NOMO-1 (cell line): Measurements from ENCODE around the gene RHCE.
"Not testable (repeated sequence)": the region's sequence is repeated elsewhere in the genome, so short reads cannot be mapped to it uniquely, and the experiment has no call there.

Experiments used
- DNase-seq, 2 experiments: peaks; one replicate each; lab custom pipeline; 2025; ENCODE audit not compliant: unreplicated experiment in 2 of 2; lab: John Stamatoyannopoulos, UW

RHCE gene

GRCh38 chr1:25433389-25434186, 13.0 kb upstream of the RHCE start:
- DNase-seq = no peak

- DNase-seq = no peak
These were observed 12.2 kb upstream of the RHCE start for GRCh38 chr1:25432749-25433388.

DNA sequence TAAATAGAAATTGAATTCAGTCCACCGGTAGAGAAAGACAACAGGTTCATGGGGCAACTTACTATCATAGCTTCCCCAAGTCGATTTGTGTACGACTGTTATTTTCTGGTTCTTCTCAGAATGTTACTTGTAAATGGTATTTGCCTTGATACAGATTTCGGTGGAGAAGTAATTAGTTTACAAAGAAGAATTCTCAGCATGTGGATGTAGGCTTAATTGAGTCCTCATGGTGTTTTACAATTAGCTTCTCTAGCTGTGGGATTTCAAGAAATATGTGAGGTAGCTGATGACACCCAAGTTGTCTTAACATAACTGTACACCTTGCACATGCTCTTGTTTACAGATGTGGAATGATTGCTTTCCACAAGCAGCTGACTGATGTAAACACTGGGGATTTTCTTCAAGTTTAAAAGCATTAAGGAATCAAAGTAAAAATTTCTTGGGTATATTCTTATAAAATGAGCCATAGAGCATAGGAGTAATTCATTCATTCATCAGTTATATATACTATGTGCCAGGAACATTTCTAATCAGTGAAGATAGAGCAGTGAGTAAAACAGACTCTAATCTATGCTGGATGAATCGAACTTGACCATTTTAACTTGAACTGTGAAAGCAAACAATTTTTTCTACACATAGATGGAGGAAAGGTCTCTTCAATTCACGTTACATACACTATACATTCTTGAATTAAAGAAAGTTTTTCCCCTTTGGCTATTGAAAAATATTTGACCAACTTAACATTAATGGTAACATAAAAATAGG, 11.5 kb upstream of the RHCE start:
- no peak for DNase-seq

DNA sequence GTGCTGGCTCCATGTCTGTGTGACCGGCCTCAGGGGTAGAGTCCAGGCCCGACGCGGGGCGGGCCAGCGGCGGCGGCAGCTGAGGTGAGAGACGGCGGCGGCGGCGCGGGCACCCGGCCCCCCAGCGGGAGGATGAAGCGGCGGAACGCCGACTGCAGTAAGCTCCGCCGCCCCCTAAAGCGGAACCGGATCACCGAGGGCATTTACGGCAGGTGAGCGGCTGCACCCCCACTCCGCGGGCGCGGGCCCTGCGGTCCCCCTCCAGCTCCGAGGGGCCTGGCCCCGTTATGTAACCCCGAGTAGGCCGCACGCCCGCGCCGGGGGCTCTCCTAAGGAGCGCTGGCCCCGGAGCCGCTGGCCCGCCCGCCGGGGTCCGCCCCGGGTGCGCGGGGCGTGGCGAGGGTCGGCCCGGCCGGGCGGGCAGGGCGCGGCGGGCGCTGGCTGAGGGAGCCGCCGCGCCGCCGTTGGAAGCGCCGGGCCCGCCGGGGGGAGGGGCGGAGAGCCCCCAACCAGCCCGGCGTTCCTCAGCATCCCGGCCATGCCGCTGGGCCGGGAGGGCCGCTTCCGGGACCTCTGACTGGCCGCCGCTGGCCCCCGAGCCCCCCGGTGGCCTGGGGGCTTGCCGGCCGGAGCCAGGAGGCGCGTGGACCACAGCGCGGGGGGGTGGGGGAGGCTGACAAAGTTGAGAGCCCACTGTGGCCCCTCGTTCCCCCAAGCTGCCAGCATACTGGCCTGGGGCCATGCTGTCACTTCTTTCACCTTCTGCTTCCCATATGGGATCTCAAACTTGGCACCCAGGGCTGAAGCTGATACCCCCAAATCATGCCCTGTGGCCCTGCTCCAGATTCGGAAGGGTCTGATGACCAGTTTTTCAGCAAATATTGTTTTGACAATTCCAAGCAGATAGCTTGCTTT, 10.6 kb upstream of the RHCE start:
- peak; percentile 69 to 70 for DNase-seq

GRCh38 chr1:25430073-25430966, 9.7 kb upstream of the RHCE start, which contains the start of gene MACO1:
Gene MACO1 (plus strand): TSS chr1:25430897. CDS start chr1:25431099, 202 bp downstream.
- DNase-seq = peak; percentile 93 to 98

DNA sequence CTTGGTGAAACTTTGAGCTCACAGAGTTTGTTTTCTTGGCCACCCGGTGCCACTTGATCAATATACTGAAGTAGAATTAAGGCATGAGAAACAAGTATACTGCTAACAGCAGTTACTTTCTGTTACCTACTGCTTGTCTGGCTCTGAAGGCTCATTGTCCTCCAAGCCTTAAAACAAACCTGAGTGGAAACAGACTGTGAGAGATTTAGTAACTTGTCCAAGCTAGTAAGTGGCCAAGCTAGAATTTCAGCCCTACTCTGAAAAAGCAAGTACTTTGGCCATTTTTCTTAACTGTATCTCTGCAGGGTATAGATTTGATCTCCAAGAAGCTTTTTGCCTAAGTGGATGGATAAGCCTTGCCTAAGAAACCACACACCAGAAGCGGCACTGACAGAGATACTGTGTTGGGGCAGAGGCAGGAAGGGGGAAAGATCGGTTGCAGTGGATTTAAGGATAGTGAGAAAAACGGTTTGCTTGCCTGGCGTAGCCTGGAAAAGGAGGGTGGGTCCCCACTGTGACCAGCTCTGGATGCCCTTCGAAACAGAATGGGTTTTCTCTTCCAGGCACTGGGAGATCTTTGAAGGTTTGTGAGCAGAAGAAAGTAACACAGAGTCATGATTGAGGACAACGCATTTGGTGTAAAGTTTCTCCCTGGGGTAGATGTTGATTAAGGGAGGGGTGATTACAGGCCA, 8.0 kb upstream of the RHCE start:
- DNase-seq = no peak

GRCh38 chr1:25427696-25428095, 7.1 kb upstream of the RHCE start:
- no peak for DNase-seq

- no peak for DNase-seq
These were observed 4.8 kb upstream of the RHCE start for GRCh38 chr1:25425098-25426085.

- DNase-seq = not testable (repeated sequence)
These were observed 2.6 kb upstream of the RHCE start for GRCh38 chr1:25423206-25423605.

- not testable (repeated sequence) for DNase-seq
These were observed 1.3 kb downstream of the RHCE start for GRCh38 chr1:25419339-25419738.

DNA sequence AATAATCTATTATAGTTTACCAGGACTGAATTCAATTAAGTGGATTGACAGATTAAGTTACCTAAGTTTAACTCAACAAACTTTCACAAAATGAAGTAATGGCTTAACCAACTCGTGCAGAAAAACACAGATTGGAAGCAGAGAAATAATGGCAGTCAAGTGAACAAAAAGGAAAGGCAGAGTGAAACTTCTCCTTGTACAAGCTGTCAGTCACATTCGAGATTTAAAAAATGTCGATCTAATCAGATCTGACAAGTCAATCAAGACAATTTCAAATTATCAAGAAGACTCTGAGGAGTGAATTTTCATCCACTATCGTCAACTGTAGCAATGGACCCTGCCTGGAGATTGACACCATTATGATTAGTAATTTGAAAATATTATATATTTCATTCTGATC, 3.3 kb downstream of the RHCE start:
- DNase-seq = not testable (repeated sequence)

- DNase-seq = peak in 1 of 2 experiments; percentile 32
These were observed 6.0 kb downstream of the RHCE start for GRCh38 chr1:25414578-25414977.

GRCh38 chr1:25414157-25414556, 6.5 kb downstream of the RHCE start:
- DNase-seq = not testable (repeated sequence)

DNA sequence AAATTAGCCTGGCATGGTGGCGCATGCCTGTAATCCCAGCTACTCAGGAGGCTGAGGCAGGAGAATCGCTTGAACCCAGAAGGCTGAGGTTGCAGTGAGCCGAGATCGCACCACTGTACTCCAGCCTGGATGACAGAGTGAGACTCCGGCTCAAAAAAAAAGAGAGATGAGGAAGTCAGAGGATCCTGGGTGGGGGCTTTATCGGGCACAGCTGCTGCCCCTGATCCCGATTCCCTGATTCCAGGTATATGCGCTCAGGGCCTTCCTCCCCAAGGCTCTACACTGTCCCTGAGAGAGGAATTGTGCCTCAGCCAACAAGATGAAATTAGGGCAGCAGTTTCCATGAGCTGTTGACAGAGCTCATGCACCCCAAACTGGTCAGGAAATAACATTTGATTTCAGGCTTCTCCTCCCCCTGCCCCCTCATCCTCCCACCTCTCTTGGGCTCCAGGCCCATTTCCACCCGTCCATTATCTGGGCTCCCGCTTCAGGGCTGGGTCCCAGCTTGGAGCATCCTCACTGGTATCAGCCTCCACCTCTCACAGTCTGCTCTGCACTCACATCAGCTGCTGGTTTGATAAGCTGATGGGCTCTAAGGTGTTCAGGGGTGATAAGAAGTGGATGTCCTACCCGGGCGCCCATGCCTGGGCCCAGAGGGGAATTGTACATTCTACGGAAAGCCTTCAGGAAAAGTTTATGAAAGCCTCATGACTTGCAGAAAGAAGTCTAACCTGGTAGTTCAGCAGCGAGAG, 7.6 kb downstream of the RHCE start:
- DNase-seq = not testable (repeated sequence)

DNA sequence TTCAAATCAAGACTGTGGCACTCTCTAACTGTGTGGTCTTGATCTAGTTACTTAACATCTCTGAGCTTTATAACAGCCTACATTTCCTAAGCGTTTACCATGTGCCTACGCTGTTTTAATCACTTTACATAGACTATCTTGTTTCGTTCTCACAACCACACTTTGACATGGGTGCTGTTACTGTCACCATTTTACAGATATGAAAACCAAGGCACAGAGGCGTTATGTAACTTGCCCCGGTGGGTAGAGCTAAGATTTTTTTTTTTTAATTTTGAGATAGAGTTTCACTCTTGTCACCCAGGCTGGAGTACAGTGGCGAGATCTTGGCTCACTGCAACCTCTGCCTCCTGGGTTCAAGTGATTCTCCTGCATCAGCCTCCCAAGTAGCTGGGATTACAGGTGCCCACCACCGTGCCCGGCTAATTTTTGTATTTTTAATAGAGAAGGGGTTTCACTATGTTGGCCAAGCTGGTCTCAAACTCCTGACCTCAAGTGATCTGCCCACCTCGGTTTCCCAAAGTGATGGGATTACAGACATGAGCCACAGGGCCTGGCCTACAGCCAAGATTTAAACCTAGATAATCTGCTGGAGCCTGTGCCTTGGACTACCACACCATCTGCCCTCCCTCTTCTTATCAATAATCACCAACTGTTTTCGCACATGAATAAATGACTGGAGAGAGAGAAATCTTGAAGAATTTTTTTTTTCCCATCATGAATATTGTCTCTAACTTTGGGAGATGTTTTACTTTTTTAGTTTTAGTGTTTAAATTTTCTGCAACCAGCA, 10.8 kb downstream of the RHCE start:
- not testable (repeated sequence) for DNase-seq

- not testable (repeated sequence) for DNase-seq
These were observed 14.8 kb downstream of the RHCE start for GRCh38 chr1:25405731-25406305.
